ENCODE data around the gene DDX4.

DNA sequence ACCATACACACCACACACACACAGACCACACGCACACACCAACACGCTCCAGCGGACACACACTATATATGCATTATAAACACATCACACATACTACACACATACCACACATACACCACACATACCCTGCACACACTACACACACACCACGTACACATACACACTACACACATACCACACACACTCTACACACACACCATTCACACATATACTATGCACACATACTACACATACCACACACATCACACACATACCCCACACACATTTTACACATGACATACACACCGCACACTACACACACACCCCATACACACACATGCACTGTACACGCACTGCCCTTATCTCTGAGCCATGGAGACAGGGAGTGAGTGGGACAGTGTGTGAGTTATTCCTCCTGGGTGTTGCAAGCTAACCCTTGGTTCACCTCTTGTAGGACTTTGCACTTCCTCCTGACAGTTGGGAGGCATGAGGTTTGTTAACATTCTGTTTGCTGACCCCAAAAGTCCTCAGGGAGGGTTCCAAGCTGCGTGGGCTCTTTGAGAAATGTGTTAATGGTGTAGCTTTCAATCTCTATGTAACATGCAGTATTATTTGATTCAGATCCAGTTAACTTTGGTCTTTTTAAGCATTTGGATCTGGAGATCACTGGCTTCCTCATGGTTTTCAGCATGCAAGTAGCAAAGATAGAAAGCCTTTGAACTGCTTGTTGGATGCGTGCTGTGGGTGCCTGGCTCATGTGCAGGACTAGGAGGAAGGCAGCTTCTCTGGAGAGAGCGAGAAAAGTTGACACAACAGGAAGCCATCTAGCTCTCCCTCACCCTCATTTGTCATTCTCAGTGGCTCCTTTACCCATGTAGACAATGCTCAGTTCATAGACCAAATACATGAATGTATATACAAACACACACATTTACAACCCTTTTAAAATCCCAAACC is 127.0 kb downstream of the DDX4 start:
- TF ChIP-seq, protein P1, sequence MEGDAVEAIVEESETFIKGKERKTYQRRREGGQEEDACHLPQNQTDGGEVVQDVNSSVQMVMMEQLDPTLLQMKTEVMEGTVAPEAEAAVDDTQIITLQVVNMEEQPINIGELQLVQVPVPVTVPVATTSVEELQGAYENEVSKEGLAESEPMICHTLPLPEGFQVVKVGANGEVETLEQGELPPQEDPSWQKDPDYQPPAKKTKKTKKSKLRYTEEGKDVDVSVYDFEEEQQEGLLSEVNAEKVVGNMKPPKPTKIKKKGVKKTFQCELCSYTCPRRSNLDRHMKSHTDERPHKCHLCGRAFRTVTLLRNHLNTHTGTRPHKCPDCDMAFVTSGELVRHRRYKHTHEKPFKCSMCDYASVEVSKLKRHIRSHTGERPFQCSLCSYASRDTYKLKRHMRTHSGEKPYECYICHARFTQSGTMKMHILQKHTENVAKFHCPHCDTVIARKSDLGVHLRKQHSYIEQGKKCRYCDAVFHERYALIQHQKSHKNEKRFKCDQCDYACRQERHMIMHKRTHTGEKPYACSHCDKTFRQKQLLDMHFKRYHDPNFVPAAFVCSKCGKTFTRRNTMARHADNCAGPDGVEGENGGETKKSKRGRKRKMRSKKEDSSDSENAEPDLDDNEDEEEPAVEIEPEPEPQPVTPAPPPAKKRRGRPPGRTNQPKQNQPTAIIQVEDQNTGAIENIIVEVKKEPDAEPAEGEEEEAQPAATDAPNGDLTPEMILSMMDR (IDR thresholded peaks at IDR 0.05) = no peak
- no peak for TF ChIP-seq POLR2A (IDR thresholded peaks at IDR 0.05)

Measured in adrenal gland (tissue), 5 donors.